Endothelial cell of hepatic sinusoid (primary cell): ENCODE data around the gene CUL4A.

Experiments used
- in situ Hi-C: cut with HindIII; loops from 2 replicates; pipeline ENCODE4 v1.10.0; 2017; ENCODE audit warnings: low sequenced_read_pairs

Gene CUL4A

DNA sequence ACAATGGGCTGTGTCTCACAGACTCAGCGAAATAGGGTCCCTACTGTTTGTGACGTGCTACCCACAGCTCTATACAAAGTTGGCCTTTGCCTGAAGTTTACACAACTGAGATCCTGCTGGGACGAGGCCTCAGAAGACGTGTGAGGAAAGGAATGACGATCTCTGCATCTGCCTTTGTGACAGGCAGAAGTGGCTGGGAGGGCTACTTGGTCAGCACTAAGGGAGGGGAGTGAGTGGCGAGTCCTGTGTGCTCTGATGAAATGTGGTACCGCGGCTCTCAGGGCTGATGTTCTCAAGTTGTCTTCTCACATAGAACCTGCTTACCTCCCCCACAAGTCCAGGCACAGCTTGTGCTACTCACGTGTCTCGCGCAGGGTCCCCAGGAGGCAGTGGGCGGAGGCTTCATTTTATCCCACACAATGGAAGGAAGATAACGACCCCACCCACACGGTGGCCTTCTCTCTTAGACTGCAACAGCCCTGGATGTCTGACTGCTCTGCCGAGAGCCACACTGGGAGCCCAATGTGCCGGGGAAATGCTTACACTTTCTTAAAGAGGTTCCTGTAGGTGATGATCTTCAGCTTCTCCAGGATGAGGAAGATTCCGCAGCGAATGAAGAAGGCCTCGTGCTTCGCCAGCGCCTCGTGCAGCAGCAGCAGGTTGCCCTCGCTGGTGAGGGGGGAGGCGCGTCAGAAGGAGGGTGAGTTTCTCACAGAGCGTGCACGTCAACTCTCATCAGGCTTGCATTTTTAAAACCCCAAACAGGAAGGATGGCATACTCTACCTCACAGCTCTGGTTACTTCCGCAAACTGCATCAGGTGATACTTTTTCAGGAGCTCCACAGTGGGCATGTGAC, 29.8 kb upstream of the CUL4A start:
- in situ Hi-C loops, result no loop called here

- in situ Hi-C loops, result no loop called here
Measured at GRCh38 chr13:113182046-113182445, 27.4 kb upstream of the CUL4A start.

- in situ Hi-C loops, result no loop called here
Measured at GRCh38 chr13:113183450-113184129, 25.8 kb upstream of the CUL4A start.

GRCh38 chr13:113184568-113185440, 24.6 kb upstream of the CUL4A start:
- in situ Hi-C loops, result no loop called here

DNA sequence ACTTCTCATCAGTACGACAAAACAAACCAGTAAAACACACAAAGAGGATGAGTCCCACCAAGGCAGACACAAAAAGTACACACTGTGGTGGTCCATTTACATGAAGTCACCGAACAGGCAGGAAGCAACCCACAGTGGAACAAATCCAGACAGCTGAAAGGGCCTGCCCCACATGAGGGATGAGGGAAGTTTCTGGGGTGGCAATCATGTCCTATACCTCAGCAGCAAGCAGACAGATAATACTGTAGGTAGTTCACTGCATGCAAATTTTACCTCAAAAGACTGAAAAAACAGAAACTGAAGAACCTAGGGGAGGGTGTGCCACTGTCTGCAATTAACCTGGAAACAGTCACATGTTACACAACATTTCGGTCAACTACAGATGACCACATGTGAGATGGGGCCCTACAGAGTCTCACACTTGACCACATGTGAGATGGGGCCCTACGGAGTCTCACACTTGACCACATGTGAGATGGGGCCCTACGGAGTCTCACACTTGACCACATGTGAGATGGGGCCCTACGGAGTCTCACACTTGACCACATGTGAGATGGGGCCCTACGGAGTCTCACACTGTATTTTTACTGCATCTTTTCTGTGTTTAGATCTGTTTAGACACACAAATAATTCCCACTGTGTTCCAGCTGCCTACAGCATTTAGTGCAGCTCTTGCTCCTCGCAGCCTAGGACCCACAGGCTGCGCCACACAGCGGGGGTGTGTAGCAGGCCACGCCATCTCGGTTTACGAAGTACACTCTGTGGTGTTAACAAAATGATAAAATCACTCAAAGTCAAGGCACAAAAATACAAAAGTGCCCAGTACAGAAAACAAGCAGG, 23.1 kb upstream of the CUL4A start:
- in situ Hi-C loops, result no loop called here

DNA sequence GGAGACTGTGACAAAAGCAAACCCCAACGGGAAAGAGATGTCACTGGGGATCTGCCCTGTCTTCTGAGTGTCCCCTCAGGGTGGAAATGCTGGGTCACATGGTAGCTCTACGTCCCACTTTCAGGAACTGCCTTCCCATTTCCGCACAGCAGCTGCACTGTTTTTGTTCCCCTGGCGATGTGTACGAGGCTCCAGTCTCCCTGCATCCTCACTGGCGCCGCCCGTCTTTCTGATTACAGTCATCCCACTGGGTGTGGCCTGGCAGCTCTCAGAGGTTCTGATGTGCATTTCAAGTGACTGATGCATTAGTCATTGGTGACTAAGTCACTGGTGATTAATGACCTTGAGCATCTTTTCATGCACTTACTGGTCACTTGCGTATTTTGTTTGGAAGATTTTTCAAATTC, 22.1 kb upstream of the CUL4A start:
- in situ Hi-C loops, result no loop called here

DNA sequence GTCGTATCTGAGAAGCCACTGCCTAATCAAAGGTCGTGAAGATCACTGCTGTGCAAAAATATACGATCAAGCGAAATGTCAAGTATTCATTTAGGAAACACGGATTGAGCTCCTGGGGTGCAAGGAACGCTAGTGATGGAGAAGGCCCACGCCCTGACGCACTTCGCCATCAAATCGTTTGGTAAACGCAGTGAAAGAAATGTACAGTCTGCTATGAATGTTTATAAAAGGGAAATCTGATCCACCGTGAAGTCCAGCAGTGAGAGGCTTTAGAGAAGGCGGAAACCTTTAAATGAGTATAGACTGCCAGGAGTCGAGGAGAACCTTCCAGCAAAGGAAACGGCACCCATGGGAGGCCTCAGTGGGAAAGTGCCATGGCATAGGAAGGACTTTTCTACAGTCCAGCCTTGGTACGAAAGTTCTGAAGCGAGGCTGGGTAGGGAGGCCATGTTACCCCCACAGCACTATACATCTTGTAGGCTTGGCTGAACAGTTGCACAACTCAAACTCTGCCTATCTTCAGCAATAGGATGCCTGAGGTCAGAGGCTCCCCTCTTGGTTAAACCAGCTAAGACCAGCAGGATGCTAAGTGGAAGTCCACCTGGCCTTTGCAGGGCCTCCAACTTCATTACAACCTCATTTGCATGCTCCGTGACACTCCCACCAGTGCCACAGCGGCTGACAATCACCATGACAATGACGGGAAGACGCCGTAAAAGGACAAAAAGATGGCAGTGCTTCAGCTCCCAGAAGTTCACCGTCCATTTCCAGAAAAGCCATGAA, 21.3 kb upstream of the CUL4A start:
- in situ Hi-C loops, result no loop called here

- in situ Hi-C loops, result no loop called here
Measured at GRCh38 chr13:113190181-113190580, 19.2 kb upstream of the CUL4A start.

GRCh38 chr13:113192279-113192678, 17.1 kb upstream of the CUL4A start:
- in situ Hi-C loops, result no loop called here

- in situ Hi-C loops, result no loop called here
Measured at GRCh38 chr13:113192902-113193301, 16.5 kb upstream of the CUL4A start.

- in situ Hi-C loops, result no loop called here
Measured at GRCh38 chr13:113195360-113195759, 14.1 kb upstream of the CUL4A start.

DNA sequence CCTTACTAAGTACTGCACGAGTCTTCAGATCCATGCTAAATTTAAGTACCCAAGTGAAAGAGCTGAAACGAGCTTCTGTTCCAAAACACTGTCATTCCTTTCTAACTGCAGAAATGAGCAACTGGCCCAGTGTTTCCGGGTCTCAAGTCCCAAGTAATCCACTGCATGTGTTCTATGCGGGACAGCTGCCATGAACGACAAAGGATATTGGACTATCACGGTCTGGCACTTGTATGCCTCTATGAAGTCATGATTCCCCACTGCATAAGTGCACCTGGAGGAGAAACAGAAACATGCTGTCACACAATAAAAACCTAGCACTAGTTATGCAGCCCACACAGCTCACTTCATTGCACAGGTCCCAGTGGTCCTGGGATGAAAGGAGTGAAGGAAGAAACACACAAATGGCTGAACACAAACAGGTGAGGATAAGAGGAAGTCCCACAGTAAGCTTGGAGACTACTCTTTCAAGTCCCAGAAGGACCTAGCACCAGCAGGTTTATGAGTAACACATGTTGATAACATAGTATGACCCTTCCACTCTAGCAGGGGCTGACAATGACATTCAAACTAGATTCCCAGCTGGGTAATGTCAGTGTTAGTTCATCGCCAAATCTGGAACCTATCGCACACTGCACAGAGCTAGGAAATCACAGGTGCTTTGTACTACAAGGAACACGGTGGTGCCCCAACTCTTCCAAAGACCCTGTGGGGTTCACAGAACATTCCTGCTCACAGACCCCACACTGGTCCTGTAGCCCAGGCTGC, 12.3 kb upstream of the CUL4A start:
- in situ Hi-C loops, result no loop called here

GRCh38 chr13:113201815-113202214, 7.6 kb upstream of the CUL4A start:
- in situ Hi-C loops, result no loop called here

DNA sequence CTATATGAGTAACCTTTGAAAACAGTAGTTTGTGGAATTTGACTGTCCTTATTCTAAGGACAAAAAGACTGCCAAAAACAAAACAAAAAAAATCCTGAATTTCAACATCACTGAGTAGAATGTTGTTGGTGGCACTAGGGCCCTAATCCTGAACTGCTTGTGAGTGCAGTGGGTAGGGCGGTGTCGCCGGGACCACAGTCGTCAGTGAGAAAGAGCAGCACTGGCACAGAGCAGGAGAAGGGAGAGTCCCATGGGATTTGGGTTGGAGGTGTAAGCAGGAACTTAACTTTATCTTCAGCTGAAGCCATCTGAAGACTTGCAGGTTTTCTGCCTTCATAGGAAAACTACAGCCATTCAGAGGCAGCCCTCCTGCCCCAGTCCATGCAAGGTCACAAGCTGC, 6.5 kb upstream of the CUL4A start:
- in situ Hi-C loops, result no loop called here

- in situ Hi-C loops, result no loop called here
Measured at GRCh38 chr13:113203507-113204377, 5.7 kb upstream of the CUL4A start.

- in situ Hi-C loops, result no loop called here
Measured at GRCh38 chr13:113204378-113204734, 5.1 kb upstream of the CUL4A start.

- in situ Hi-C loops, result no loop called here
Measured at GRCh38 chr13:113205428-113205931, 3.9 kb upstream of the CUL4A start.

GRCh38 chr13:113207460-113207859, 2.0 kb upstream of the CUL4A start:
- in situ Hi-C loops, result no loop called here
